CD4-positive, alpha-beta T cell treated with Interleukin-4 for 4 hours (primary cell): Measurements from ENCODE around the gene MAP2.
"Not testable (repeated sequence)": the region's sequence is repeated elsewhere in the genome, so short reads cannot be mapped to it uniquely, and the experiment has no call there.

ENCODE experiments used
- DNase-seq: peaks from one replicate; pipeline ENCODE4 v3.0.0-alpha.2; 2020

The MAP2 gene

DNA sequence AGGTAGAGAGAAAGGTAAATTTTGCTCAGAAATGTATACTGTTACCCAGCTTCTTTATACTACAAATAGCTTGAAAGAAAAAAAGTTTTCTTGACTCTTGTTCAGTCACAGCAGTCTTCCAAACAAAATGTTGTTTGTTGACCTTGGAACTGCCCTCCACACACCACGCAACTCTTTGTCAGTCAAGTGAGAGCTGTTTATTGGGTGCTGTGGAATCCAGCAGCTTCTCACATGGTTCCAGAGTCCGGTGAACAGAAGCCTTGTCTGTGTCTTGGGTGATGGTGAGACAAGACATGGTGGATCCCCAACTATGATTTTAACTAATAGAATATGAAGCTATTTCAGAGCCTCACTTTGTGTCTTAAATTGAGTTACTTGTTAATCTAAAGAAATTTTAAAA, 112.5 kb downstream of the MAP2 start:
- no peak for DNase-seq

DNA sequence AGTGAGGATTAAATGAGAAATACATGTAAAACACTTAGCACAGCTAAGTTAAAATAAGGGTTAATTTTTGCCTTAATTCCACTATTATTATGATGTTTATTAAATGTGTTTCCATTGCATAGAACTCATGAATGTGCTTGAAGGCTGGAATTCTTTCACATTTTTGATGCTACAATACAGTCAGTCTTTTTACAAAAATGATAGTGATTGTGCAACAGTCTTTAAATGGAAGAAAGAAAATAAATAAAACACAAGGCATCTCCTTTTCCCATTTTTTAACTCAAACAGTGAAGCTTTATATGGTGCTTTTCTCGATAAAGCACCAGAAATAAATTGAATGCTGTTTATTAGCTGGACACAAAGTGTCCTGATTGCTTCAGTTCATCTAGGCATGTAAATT, 123.9 kb downstream of the MAP2 start:
- DNase-seq = no peak

DNA sequence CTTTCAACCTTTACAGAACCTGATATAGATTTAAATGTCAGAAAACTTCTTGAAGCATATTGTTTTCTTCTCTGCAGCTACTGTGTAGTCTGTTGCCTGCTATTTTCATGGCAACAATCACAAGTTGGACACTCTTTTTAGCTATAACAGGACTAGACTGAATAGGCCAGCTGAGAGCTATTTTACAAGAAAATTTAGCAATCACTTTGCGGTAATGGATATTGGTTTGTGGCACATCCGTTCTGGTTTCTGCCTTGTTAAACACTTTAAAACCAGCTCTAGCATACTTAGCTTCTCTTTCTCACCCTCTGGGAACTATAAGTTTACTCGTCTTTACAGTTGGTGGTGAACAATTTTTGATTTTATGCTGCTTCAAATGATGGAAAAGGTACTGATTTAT, 125.7 kb downstream of the MAP2 start:
- no peak for DNase-seq

DNA sequence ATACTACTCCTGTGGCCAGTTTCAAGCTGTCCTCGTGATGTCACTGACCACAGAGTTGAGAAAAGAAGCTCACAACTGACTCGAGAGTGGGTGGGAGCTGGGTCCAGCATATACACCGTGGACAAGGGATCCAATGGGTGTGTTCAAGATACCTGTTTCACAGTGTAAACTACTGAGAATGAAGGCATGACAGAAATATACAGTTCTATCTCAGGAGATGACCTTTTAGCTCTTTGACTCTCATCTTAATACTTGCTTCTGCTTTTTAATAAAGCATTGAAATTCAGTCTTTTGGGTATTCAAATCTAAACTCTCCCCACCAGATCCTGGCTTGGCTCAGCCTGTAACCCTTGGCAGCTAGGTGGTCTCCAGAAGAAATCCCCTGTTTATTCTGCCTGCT, 130.1 kb downstream of the MAP2 start:
- DNase-seq = no peak

DNA sequence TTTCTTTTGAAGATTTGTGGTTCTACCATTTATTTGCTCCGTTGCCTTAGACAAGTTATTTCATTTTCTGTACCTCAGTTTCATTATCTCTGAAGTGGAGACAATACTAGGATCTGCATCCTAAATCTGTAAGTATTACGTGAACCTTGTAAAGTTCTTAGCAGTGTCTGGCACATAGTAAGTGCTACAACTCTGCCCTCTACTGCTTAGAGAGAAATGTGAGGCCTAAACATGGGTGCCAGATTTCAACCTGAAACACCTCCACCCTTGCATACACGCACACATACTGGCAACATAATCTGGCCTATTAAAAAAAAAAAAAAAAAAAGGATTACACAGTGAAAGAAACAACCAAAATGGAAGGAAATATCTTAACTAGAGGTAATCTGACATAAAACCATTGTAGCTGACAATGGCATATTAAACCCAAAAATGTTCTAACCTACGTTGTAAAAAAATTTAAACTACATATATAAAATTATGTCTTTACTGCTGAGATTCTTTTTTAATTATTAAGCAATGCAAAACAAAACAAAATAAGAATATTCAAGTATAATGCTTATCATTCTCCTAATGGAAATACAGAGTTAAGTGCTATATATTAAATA, 132.6 kb downstream of the MAP2 start:
- DNase-seq = no peak

DNA sequence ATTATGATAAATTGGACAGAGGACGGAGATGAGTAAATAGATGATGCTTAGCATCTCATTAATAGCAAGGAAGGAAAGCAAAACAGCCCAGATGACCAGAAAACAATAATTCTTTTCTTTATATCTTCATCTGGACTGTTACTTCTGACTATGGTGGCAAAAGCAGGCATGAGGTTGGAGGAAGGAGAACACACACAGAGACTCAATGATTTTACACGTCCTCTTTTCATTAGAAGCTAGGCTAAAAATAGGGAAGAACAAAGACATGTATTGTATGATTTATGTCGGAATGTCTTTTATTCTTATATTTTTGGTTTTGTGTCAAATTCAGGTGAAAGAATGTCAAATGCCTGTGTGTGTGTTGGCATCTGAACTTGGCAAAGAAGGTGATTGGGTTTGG, 137.1 kb downstream of the MAP2 start:
- DNase-seq = no peak

DNA sequence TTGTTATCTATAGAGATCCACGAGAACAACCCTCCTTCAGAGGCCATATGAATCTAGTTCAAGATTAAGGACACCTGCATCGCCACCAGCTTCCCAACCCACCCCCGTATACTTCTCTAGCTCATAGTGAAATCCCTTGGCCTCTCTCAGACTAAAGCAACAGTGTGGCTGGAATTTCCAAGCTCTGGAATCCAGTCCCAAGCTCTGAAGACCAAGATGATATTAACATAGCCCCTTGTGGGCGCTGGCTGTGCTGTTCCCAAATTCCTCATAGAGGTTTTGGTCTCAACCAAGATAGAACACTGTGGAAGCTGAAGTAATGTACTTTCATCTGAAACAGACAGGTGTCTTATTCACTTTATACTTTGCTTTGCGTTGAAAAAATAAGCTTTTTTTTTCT, 139.6 kb downstream of the MAP2 start:
- no peak for DNase-seq

DNA sequence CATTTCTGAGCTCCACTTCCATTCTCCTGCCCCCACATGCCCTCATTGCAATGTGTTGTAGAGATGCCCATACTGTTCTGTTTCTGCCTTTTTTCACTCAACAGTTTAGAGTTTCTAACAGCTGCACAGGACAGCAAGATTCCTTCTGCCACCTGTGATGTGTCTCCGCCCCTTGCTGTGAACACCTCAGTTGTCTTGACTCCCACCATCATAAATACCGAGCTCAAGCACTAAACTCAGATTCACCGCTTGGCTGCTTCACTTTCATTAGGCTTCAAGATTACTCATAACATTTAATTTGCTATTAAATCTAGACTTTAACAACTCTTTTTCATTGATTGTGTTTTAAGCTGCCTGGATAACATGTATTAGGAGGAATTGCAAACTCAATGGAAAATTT, 141.0 kb downstream of the MAP2 start:
- no peak for DNase-seq

DNA sequence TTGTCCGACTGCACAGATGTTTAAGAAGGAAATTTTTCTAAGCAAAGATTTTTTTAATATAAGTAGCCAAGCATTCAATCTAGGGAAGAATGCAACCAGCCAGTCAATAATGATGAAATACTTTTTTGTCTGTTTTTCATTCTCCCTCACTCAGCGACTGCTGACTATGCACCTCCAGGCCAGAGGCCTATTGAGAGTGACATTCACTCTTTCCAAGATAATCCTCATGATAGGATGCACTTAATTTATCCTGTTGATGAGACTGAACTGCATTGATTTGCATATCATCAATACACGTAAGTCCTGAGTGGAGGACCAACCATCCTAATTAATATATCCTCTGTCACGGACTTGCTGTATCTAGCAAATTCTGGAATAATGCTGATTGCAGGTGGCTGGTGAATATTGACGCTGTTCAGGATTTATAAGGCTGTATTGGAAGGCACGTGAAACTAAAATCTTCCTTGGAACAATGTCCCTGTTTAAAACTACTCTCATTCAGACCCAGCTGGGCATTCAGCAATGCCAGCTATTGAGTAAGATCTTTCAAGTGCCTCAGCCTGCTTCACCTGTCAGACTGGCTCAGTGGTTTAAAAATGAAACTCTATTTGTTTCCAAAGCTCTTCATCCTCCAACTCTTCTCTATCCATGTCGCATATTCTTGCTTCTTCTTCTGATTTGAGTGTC, 142.2 kb downstream of the MAP2 start:
- no peak for DNase-seq

DNA sequence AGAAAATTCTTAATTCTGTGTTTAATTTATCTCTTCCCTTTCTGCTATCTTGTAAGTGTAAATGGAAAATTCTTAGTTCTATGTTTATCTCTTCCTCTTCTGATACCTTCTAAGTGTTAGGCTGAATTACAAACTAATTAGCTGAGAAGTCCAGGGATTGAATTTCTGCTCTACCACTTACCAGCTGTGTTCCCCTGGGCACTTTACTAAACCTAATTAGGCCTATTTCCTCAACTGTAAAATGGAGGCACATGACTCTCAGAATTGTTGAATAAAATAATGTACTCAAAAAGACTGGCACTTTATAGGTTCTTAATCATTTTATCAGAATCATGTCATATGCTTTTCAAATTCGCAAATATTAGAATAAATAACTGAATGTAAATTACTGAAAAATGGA, 146.3 kb downstream of the MAP2 start:
- no peak for DNase-seq

DNA sequence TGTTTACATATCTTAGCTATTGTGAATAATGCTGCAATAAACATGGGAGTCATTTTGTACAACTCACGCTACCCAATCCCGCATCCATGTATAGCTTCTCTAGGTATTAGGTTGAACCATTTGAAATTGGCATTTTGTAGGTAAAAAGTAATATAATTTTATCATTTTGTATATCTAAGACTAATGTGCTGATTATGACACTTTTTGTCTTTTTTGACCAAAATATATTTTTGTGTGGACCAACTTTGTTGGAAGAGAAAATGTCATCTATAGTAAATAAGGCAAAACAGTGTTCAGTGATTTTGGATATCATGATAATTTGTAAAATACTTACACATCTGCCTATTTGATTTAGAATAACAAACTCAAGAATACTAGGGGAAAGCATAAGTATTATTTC, 150.7 kb downstream of the MAP2 start:
- DNase-seq = no peak

DNA sequence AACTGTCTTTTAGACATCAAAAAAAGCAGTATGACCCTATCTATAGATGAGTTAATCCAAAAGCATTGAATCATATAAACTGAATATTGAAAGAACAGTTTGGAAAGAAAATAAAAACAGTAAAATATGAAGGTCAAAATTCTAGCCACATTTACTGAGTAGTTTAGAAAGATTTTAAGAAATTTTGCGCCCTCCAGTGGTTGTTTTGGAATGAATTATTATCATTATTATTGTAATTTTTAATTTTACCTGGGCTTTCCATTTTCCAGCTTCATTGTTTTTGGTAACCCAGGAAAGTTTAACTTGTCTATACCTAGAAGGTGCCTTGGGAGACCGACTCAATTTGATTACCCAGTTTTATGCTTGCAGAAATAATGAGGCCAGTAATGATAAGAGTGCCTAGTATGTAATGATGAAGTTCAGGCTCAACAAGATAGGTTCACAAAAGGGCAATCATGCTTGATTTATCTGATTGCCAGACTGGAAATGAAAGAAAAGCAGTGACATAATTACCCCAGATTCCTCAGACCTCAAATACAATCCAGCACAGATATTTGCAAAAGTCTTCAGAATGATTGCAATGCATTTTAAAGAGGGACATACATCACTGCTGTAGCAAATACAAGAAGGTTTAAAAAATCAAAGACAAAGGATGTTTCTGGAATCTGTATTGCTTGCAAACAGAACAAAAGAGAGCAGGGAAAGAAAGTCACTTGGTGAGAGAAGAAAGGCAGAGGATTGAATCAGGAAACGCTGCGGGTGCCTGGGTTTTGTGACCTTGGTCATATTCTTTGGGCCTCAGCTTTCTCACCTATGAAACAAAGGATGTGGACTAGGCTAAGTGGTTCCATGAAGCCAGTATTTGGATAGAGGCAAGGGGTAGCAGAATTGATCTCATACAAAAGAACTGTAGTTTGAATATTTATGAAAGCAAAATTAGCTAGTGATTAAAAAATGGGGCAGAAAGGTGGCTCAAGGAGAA, 153.8 kb downstream of the MAP2 start:
- no peak for DNase-seq

DNA sequence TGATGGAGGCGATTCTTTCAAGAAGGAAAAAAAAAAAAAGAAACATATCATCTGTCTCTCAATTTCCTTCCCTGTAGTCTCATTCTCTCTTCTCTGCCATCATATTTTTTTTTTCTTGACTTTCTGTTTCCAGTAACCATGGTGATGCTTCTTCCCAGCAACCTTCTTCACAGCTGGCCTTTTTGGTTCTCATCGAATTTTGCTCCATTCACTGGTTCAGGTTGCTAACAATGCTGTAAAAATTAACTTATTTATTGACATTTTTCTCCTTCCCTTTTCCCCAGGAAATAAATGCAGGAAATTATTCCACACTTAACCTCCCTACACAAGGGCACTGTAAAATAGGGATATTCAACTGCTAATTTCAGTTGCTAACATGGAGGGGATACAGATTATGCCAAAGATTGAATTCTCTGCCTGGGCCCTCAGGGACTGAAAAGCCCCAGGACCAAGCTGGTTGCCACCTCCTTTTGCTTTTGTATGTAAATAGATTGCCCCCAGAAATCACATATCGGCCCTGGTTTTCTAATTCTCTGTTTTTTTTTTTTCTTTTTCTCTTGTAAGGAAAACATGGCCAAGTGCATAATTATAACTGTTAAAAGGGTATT, 154.7 kb downstream of the MAP2 start:
- DNase-seq = no peak

DNA sequence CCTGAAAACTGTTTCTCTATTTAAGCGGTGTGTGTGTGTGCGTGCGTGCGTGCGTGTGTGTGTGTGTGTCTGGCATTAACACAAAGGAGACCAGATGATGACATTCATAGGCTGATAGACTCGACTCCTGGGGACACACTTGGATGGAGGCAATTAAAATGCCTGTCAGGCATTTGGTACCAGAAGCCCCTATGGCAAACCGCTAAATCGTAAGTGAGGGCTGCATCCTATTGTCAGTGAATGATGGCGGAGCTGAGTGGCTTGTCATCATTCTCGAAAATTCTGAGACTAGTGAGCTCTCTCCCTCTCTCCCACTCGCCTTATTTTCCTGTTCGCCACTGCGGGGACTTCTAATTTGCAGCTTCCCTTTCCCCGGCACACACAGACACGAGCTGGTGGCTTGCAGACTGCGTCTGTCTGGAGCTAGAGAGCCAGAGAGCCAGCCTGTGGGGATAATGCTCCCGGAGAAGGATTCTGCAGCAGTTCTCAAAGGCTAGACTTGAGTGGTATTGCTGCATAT, 155.4 kb downstream of the MAP2 start:
- no peak for DNase-seq

DNA sequence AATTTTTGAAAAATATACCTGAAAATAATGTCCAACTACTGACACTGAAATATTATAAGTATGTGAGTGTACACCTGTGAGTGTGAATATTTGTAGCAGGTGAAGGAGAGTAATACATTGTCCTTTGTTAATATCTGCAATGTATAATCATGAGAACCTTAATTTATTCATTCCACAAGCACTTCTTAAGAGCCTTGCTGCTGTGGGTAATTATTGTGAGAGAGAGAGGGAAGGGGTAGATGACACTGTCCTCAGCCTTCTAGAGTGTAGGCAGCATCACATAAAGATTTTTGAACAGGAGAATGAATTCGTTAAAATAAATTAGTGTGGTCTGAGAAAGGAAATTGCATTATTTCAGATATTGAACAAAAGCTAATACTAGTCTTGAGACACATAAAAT, 157.2 kb downstream of the MAP2 start:
- DNase-seq = no peak

DNA sequence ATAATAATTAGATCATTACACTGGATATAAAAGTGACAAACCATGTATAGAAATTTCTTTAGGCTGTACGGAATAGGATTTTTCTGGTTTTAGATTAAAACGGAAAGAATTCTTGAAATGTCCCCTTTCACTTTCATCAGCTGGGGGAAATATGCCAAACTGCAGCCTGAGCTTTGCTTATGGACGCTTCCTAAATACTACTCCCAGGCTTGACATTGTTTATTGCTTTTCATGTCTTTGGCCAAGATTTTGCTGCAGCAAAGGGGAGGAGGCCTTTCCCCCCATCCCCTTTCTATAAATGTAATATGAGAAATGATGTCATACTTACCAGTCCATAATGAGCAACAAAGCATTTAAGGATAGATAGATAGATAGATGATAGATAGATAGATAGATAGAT, 158.4 kb downstream of the MAP2 start:
- no peak for DNase-seq

DNA sequence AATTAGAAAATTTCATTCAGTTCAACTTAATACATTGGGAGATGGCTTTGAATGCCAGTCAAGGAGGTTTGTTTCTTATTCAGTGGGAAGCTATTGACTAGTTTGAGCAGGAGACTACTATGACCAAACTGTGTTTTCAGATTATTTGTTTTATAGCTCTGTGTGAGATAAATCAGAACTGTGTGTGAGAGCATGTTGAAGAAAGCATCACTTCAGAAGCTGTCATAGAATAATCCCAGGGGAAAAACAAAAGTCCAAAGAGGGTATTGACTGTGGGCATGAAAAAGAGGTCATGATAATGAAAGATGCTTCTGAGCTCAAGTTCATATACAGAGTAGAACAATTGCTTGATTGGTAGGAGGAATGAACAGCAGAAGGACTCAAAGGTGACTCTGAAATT, 160.6 kb downstream of the MAP2 start:
- DNase-seq = no peak

DNA sequence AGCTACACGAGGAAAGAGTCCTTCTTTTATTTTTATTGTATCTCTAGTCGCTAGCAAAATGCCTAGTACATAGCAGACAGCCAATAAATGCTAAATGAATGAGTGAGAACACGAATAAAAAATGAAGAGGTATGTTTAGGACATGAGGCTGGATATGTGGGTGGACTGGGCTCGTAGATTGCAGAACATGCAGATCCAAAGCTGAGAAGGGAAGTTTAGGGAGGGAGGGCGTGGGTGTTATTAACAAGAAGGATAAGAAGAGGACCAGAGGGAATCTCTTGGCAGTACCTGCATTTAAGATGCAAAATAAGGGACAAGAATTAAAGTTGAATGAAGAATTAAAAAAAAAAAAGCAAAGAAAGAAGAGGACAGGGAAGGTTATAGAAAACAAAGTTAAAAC, 161.1 kb downstream of the MAP2 start:
- DNase-seq = no peak

DNA sequence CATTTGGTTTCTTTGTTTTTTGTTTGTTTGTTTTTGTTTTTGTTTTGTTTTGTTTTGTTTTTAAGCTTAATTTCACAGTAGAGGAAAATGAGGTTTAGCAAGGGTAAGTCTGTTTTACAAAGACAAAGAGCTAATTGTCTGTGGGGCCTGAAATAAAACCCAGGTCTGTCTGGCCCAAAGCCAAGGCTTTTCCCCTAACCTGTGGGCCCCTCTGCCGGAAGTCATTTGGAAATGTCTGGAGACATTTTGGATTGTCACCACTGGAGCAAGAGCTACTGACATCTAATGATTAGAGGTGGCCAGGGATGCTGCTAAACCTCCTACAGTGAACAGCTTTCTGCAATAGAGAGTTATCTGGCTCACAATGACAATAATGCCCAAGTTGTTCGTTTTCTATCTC, 167.2 kb downstream of the MAP2 start:
- DNase-seq = no peak

DNA sequence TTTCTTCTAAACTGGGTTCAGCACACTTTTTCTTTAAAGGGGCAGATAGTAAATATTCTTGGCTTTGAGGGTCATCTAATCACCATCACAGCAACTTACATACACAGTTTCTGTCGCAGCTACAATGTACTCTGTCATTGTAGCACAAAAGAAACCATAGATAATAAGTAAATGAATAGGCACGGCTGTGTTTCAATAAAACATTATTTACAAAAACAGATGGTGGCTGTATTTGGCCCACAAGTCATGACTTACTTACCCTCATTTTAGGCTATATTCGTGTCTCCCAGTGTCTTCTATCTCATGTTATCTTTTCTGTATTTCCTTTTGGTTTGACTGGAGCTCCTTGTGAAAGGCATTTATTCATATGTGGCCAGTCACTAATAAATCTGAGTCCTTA, 168.3 kb downstream of the MAP2 start:
- DNase-seq = no peak

DNA sequence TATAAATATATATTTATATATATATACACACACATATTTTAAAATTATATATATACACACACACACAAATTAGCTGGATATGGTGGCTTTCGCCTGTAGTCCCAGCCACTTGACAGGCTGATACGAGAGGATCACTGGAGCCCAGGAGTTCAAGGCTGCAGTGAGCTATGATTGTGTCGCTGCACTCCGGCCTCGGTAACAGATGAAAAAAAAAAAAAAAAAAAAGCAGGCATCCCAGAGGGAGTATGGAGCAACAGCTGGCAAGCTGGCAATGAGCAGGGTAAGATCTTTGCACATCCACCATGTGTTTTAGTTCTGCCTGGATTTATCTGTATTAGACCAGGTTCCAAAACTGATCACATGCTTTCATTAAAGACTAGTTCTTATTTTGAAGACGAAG, 170.1 kb downstream of the MAP2 start:
- no peak for DNase-seq

DNA sequence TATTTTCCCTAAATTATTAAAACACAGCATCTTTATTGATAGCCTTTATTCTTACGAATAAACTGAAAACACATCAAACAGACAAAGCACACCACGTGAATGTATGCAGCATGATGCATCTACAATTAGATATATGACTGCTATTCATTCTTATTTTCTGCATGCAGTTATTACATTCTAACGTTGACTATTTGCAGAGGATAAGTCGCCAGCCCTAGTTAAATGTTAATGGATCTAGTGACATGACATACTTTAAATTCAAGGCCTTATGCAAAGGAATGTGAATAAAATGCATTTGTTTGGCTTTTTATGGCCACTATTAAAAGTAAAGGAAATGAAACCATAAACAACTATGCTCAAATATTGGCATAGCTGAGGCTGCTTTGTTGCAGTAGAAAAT, 172.4 kb downstream of the MAP2 start:
- no peak for DNase-seq

DNA sequence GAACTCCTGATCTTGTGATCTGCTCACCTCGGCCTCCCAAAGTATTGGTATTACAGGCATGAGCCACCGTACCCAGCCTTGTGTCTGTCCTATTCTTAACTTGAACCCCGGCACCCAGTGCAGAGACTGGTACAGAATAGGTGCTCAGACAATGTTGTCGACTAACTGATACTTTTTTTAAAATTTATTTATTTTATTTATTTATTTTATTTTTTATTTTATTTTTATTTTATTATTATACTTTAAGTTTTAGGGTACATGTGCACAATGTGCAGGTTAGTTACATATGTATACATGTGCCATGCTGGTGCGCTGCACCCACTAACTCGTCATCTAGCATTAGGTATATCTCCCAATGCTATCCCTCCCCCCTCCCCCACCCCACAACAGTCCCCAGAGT, 174.4 kb downstream of the MAP2 start:
- DNase-seq = not testable (repeated sequence)
